A673 (cell line): ENCODE data around the gene FAM184B. TPM values are rescaled to one million over a fixed set of nuclear protein-coding genes. Genes with fewer than 3 reads are reported as not detected.

Experiments
- BruUV-seq: library from RNA; stranded (reverse); fragments of 400-500 nt; replicated peaks from 2 replicates; lab custom pipeline; 2021; lab: Mats Ljungman, UMichigan
- CTCF ChIA-PET: fragments of 300-600 bp; sonication (Branson Sonifier 250); formaldehyde crosslinking; loops from one replicate; lab custom pipeline; 2022; ENCODE audit warnings: antibody characterized with exemption; lab: Charles Lee
- POLR2A ChIA-PET: fragments of 300-600 bp; sonication (Branson Sonifier 250); formaldehyde crosslinking; loops from one replicate; lab custom pipeline; 2022; ENCODE audit warnings: antibody characterized with exemption; ENCODE audit not compliant: low non-redundant PET; lab: Charles Lee
- DNase-seq: peaks from one replicate; pipeline ENCODE4 v3.0.0-alpha.2; 2015; ENCODE audit warnings: low spot score
- H3K27ac ChIP-seq: fragments of 200-600 bp; sonication (generic); 2 replicates; pipeline ENCODE4 v1.5.1; 2016; ENCODE audit warnings: mixed run types, low read depth, mild to moderate bottlenecking, mixed read lengths, antibody characterized with exemption, low read length; ENCODE audit not compliant: poor library complexity, severe bottlenecking
- H3K27me3 ChIP-seq: fragments of 200-600 bp; sonication (generic); replicated peaks from 2 replicates; pipeline ENCODE4 v1.6.1; 2017; ENCODE audit warnings: mixed run types, low read depth, mild to moderate bottlenecking, mixed read lengths, antibody characterized with exemption, low read length; ENCODE audit not compliant: insufficient read depth, poor library complexity
- H3K36me3 ChIP-seq: fragments of 200-600 bp; sonication (generic); 2 replicates; pipeline ENCODE4 v1.6.1; 2016; ENCODE audit warnings: mixed run types, mild to moderate bottlenecking, mixed read lengths, antibody characterized with exemption, low read length; ENCODE audit not compliant: insufficient read depth, poor library complexity, severe bottlenecking
- H3K4me1 ChIP-seq: fragments of 200-600 bp; sonication (generic); 2 replicates; pipeline ENCODE4 v1.6.1; 2017; ENCODE audit warnings: mixed run types, mild to moderate bottlenecking, mixed read lengths, antibody characterized with exemption, low read length; ENCODE audit not compliant: insufficient read depth, poor library complexity, severe bottlenecking
- H3K4me3 ChIP-seq: fragments of 200-600 bp; sonication (generic); 2 replicates; pipeline ENCODE4 v1.5.1; 2016; ENCODE audit warnings: low read depth, mixed run types, mild to moderate bottlenecking, mixed read lengths, low read length; ENCODE audit not compliant: poor library complexity, severe bottlenecking
- H3K9me3 ChIP-seq: fragments of 200-600 bp; sonication (generic); 2 replicates; pipeline ENCODE4 v1.6.1; 2016; ENCODE audit warnings: mixed run types, low read depth, mild to moderate bottlenecking, mixed read lengths, antibody characterized with exemption, low read length; ENCODE audit not compliant: poor library complexity, severe bottlenecking
- EZH2 ChIP-seq: fragments of 200-600 bp; sonication (generic); IDR thresholded peaks from 2 replicates; pipeline ENCODE4 v1.6.1; 2017; ENCODE audit warnings: borderline replicate concordance, low read depth, mild to moderate bottlenecking, mixed read lengths, antibody characterized with exemption, low read length; ENCODE audit not compliant: poor library complexity, severe bottlenecking
- intact Hi-C: fragments of 100-400 bp; cut with micrococcal nuclease; formaldehyde crosslinking; loops from one replicate; pipeline ENCODE4 v1.10.0; 2022; ENCODE audit not compliant: unreplicated experiment
- total RNA-seq: library from RNA; stranded (reverse); gene quantifications from 2 replicates; pipeline ENCODE4 v1.2.3, GENCODE V29; 2021
- TF ChIP-seq, protein P1 (sequence below): fragments of 300-800, 200-600 bp; sonication (generic); conservative IDR thresholded peaks from 2 replicates; pipeline ENCODE4 v1.5.1; 2017; ENCODE audit warnings: low read depth, mild to moderate bottlenecking, antibody characterized with exemption, low read length, moderate library complexity, mixed read lengths

FAM184B gene
- total RNA-seq, 1 experiment from 2014 or later: 0.26 TPM

DNA sequence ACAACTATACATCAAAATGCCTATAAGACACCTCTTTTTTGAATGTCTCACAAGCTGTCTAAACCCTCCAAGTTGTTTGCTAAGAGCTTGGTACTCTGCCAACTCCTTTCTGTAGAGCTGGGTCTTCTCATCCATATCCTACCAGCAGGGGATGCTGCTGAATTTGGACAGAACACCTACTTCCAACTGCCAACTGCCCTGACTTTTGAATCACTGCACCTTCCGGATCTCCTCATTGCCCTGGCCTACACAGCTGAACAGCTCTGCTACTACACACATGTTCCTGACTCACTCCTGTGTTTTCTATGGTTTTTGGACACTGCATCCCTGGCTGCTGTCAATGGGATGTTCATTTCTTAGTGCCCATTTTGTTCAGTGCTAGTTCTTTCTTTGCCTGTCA is 18.7 kb downstream of the FAM184B start:
- Histone ChIP-seq H3K27me3 (no peaks in the 10 kb centered on the region), H3K9me3 (peaks cover 3% of the 10 kb centered on the region), H3K36me3 (no peaks in the 10 kb centered on the region), H3K4me1 (no peaks in the 10 kb centered on the region), H3K27ac (no peak overlapping the region), H3K4me3 (no peak overlapping the region)
- intact Hi-C loops: no loop called here
- ChIA-PET CTCF (no interaction called here), POLR2A (no interaction called here)
- BruUV-seq: no TSS peak
- TF ChIP-seq EZH2: no peak
- TF ChIP-seq, protein P1, sequence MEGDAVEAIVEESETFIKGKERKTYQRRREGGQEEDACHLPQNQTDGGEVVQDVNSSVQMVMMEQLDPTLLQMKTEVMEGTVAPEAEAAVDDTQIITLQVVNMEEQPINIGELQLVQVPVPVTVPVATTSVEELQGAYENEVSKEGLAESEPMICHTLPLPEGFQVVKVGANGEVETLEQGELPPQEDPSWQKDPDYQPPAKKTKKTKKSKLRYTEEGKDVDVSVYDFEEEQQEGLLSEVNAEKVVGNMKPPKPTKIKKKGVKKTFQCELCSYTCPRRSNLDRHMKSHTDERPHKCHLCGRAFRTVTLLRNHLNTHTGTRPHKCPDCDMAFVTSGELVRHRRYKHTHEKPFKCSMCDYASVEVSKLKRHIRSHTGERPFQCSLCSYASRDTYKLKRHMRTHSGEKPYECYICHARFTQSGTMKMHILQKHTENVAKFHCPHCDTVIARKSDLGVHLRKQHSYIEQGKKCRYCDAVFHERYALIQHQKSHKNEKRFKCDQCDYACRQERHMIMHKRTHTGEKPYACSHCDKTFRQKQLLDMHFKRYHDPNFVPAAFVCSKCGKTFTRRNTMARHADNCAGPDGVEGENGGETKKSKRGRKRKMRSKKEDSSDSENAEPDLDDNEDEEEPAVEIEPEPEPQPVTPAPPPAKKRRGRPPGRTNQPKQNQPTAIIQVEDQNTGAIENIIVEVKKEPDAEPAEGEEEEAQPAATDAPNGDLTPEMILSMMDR: peak; percentile 34; the same call in 1 of the 2 replicates
- peak; percentile 52 for DNase-seq

DNA sequence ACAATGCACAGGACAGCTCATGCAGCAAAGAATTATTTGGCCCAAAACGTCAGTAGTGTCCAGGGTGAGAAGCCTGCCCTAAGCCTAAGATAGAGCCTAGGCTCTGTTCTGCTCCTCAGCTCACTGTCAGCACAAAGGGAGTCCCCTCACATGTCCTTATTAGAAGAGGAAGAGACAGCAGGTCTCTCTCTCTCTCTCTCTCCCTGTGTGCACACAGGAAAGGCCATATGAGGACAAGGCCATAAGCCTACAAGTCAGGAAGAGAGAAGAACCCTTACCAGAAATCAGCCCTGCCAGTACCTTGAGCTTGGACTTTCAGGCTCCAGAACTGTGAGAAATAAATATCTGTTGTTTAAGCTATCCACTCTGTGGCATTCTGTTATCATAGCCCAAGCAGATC is 20.4 kb downstream of the FAM184B start:
- Histone ChIP-seq H3K36me3 (no peaks in the 10 kb centered on the region), H3K4me3 (no peak overlapping the region), H3K9me3 (peaks cover 3% of the 10 kb centered on the region), H3K27me3 (no peaks in the 10 kb centered on the region), H3K27ac (no peak overlapping the region), H3K4me1 (no peaks in the 10 kb centered on the region)
- intact Hi-C loops: no loop called here
- DNase-seq: no peak
- no TSS peak for BruUV-seq
- TF ChIP-seq EZH2: no peak
- ChIA-PET POLR2A (no interaction called here), CTCF (no interaction called here)

GRCh38 chr4:17760626-17761025 is 20.8 kb downstream of the FAM184B start:
- H3K9me3 ChIP-seq: peaks cover 3% of the 10 kb centered on the region
- no peak overlapping the region for H3K27ac ChIP-seq
- TF ChIP-seq, protein P1: no peak
- TF ChIP-seq EZH2: no peak
- H3K27me3 ChIP-seq: no peaks in the 10 kb centered on the region
- ChIA-PET POLR2A (no interaction called here), CTCF (no interaction called here)
- DNase-seq: no peak
- intact Hi-C loops: no loop called here
- H3K4me1 ChIP-seq: no peaks in the 10 kb centered on the region
- no TSS peak for BruUV-seq
- H3K4me3 ChIP-seq: no peak overlapping the region
- H3K36me3 ChIP-seq: no peaks in the 10 kb centered on the region

GRCh38 chr4:17758485-17758884 is 22.9 kb downstream of the FAM184B start:
- ChIA-PET CTCF (no interaction called here), POLR2A (no interaction called here)
- Histone ChIP-seq H3K27ac (no peak overlapping the region), H3K9me3 (no peaks in the 10 kb centered on the region), H3K4me3 (no peak overlapping the region), H3K27me3 (no peaks in the 10 kb centered on the region), H3K4me1 (no peaks in the 10 kb centered on the region), H3K36me3 (no peaks in the 10 kb centered on the region)
- intact Hi-C loops: no loop called here
- BruUV-seq: no TSS peak
- no peak for DNase-seq
- no peak for TF ChIP-seq EZH2
- TF ChIP-seq, protein P1: no peak
